Kidney capillary endothelial cell (primary cell): Measurements from ENCODE around the gene KLHL40.

Experiments used
- DNase-seq: peaks from one replicate; pipeline ENCODE4 v3.0.0-alpha.2; 2018; ENCODE audit warnings: low spot score

KLHL40 gene

GRCh38 chr3:42685363-42685881 is at the start of gene KLHL40:
KLHL40 (plus strand) TSS chr3:42685537; CDS start chr3:42685619, 82 bp downstream.
- DNase-seq: no peak

GRCh38 chr3:42637001-42637400 is 48.3 kb upstream of the KLHL40 start:
- DNase-seq: no peak

- DNase-seq: no peak
Measured at GRCh38 chr3:42638339-42638842, 46.9 kb upstream of the KLHL40 start.

DNA sequence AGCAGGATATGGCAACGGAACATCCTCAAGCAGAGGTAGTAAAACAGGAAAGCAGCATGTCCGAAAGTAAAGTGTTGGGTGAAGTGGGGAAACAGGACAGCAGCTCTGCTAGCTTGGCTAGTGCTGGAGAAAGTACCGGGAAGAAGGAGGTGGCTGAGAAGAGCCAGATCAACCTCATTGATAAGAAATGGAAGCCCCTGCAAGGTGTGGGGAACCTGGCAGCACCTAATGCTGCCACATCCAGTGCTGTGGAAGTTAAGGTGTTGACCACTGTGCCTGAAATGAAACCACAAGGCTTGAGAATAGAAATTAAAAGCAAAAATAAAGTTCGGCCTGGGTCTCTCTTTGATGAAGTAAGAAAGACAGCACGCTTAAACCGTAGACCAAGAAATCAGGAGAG is 46.1 kb upstream of the KLHL40 start:
- DNase-seq: no peak

DNA sequence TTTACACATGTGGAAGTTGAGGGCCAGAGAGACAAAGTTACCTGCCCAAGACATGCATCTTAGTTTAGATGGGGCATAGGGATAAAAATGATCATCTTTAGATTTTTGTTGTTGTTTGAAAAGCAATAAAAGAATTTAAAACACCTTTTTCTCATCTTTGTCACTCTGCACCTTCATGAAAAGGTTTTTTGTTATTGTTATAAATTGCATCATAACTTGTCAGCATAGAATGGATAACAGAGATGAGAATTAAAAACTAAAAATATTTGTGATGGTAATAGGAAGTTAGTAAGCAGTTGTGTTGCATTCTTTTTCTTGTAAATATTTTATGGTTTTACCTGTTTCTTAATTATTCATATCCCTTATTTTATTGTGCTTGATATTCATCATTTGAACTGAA is 45.2 kb upstream of the KLHL40 start:
- DNase-seq: no peak

DNA sequence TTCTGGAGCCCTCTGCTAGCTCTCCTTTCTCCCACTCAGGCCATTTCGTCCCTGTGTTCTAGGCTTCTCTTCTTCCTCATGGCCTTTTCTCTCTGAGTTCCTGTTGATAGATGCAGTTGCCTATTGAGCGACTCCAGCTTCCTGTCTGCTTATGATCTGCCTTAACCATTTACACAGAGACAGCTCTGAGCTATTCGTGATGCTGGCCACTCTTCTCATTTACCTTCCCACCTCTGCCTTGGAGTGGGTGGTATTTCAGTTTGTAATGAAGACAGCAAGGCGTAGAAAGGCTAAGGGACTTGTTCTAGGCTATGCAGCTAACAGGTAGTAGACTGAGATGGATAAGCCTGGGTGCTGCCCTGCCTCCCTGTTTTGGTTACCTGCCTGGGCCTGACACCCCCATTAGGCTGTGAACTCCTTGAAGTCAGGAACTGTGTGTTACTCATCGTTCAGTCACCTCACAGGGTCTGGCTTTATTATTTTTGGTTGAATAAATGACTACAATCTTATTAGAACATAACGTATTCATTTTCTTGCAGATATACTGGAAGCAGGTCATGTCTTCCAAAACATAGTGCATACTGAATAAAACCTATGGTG is 44.5 kb upstream of the KLHL40 start:
- no peak for DNase-seq

- DNase-seq: no peak
Measured at GRCh38 chr3:42647821-42648459, 37.4 kb upstream of the KLHL40 start.

DNA sequence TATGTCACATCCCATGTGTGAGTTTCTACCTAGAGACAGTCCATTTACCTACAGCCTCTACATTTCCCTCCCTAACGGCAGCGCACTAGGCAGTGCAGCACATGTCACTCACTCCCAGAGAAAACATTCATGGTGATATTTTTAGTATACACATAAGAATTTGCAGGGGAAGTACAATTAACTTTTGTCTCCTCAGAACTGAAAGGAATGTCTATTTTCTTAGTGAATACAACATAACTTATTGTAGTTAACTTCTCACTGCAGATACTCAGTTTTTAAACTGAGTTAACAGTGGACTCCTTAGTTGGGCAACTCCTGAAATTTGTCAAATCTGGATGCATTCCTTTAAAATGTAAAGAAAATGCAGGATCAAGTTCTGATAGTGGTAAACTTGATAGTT is 36.3 kb upstream of the KLHL40 start:
- no peak for DNase-seq

- DNase-seq: no peak
Measured at GRCh38 chr3:42649783-42650182, 35.6 kb upstream of the KLHL40 start.

GRCh38 chr3:42651248-42652091 is 33.9 kb upstream of the KLHL40 start:
- DNase-seq: no peak

DNA sequence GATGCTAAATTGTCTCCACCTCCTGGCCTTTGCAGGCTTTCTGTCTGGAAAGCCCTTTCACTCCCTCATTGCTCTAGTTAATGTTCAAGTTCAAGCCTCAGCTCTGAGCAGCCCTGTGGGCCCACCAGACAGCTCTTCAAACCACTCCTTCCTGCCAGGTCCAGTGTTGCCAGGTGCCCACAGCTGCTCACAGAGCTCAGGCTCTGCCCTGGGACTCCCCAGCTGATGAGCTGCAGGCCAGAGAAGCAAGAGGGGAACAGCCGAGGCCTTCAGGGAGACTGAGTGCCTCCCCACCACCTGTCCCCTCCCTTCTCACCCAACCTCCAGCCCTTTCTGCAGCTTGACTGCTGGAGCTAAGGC is 33.1 kb upstream of the KLHL40 start:
- DNase-seq: no peak

- DNase-seq: peak; percentile 83
Measured at GRCh38 chr3:42652611-42653302, 32.6 kb upstream of the KLHL40 start.

DNA sequence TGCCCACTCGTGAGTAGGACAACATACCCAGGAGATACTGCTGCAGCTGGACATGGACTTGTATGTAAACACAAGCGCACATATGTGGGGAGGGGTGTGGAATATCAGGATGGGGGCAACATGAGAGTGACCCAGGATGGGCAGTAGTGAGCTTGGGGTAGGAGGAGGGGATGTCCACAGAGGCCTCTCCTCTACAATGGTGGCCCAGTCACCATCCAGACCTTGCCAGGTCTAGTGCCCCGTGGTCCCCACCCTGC is 32.1 kb upstream of the KLHL40 start:
- DNase-seq: no peak

- DNase-seq: peak; percentile 33
Measured at GRCh38 chr3:42653560-42654330, 31.6 kb upstream of the KLHL40 start, which contains the start of gene ZBTB47. ZBTB47 (plus strand) TSS chr3:42653697; CDS start chr3:42658356, 4,659 bp downstream.

DNA sequence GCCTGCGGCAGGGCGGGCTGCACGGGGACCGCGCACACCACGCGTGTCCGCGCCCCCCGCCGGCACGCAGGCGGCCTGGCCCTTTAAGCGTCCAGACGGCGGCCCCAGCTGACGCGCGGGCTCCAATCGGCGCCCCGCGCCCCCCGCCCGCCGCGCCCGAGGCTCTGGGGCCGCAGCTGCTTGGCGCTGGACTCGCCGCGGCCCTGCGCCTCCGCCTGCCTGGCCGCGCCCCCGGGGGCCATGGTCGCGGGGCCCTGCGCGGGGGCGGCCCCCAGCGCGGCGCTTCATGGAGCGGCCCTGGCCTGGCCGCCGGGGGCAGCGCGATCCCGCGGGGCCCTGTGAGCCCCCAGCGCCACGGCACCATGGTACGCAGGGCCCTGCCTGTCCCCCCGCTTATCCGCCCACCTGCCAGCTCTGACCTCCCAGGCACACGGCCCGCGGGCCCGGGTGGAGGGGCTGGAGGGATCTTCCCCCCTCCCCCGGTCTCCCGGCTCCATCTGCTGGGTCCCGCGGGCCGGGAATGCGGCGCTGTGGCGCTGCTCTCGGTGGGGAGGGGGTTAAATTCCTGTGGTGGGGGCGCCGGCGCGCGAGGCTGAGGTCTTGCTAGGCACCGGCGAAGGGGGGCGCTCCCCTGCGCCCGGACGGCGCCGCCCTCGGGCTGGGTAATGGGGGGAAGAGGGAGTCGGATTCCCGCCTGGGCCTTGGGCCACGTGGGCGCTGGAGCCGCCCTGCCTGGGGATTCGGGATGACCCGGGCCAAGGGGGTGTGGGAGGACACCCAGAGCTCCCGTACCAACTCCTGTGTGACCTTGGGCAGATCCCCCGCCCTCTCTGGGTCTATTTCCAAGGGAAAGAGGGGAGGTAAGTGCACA is 30.8 kb upstream of the KLHL40 start:
- DNase-seq: peak; percentile 43

GRCh38 chr3:42655331-42655888 is 29.9 kb upstream of the KLHL40 start:
- DNase-seq: no peak

DNA sequence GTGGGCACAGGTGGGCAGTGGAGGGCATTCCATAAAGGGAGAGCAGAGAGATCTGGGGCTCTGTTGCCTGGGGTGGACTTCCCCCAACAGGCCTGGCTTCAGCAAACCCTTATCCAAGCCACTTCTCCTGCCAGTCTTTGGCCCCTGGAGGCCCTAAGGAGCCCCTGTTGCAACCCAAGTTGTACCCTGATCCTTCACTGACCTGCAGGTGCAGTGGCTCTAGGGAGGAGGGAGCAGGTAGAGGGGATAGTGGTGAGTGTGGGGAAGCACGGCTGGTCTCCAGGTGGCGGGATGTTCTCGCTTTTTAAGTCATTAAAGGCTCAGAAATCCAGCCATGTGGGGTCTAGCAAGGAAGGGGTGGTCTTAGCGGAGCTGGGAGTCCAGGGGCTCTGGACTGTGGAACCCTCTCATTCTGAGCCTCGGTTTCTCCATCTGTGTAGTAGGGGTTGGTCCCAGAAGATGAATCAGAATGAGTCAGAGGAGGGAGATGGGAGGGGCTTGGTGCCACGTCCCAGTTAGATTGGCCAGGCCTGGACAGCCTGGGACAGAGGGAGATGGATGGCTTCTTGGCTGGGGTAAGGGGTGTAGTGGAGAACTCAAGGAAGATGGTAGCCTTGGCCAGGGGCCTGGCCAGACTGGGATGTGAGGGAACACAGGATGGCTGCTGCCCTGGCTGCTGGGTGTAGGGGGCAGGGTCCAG is 29.2 kb upstream of the KLHL40 start:
- no peak for DNase-seq

GRCh38 chr3:42656680-42657610 is 28.4 kb upstream of the KLHL40 start:
- no peak for DNase-seq
